Ishikawa (cell line): Measurements from ENCODE around the gene THYN1.
A peak's percentile ranks its signal among the peaks of the same experiment; 100 is the strongest.

ENCODE experiments used
- CEBPB ChIP-seq: IDR thresholded peaks from 2 replicates; pipeline ENCODE4 v1.6.1; 2012
- CREB1 ChIP-seq: IDR thresholded peaks from 2 replicates; pipeline ENCODE4 v1.6.1; 2012; ENCODE audit warnings: low read depth
- EGR1 ChIP-seq: IDR thresholded peaks from 2 replicates; pipeline ENCODE4 v1.6.1; 2012
- EP300 ChIP-seq: IDR thresholded peaks from 2 replicates; pipeline ENCODE4 v1.6.1; 2012; ENCODE audit warnings: borderline replicate concordance
- FOXM1 ChIP-seq: IDR thresholded peaks from 2 replicates; pipeline ENCODE4 v1.6.1; 2012; ENCODE audit warnings: low read depth, borderline replicate concordance
- NFIC ChIP-seq: IDR thresholded peaks from 2 replicates; pipeline ENCODE4 v1.6.1; 2012
- RAD21 ChIP-seq: IDR thresholded peaks from 2 replicates; pipeline ENCODE4 v1.6.1; 2012; ENCODE audit warnings: low read depth
- TAF1 ChIP-seq: IDR thresholded peaks from 2 replicates; pipeline ENCODE4 v1.6.1; 2012; ENCODE audit warnings: low read depth, mild to moderate bottlenecking
- TCF12 ChIP-seq: IDR thresholded peaks from 2 replicates; pipeline ENCODE4 v1.6.1; 2012; ENCODE audit warnings: low read depth
- TEAD4 ChIP-seq: IDR thresholded peaks from 2 replicates; pipeline ENCODE4 v1.6.1; 2012
- YY1 ChIP-seq: IDR thresholded peaks from 2 replicates; pipeline ENCODE4 v1.6.1; 2012; ENCODE audit warnings: low read depth
- ZBTB7A ChIP-seq: IDR thresholded peaks from 2 replicates; pipeline ENCODE4 v1.6.1; 2012; ENCODE audit warnings: low read depth
- TF ChIP-seq, protein P1 (sequence below): IDR thresholded peaks from 2 replicates; pipeline ENCODE4 v1.6.1; 2012
- TF ChIP-seq, protein P2 (sequence below): IDR thresholded peaks from 2 replicates; pipeline ENCODE4 v1.6.1; 2012; ENCODE audit warnings: low read depth, mild to moderate bottlenecking
- TF ChIP-seq, protein P3 (sequence below): IDR thresholded peaks from 2 replicates; pipeline ENCODE4 v1.6.1; 2012

Gene THYN1

DNA sequence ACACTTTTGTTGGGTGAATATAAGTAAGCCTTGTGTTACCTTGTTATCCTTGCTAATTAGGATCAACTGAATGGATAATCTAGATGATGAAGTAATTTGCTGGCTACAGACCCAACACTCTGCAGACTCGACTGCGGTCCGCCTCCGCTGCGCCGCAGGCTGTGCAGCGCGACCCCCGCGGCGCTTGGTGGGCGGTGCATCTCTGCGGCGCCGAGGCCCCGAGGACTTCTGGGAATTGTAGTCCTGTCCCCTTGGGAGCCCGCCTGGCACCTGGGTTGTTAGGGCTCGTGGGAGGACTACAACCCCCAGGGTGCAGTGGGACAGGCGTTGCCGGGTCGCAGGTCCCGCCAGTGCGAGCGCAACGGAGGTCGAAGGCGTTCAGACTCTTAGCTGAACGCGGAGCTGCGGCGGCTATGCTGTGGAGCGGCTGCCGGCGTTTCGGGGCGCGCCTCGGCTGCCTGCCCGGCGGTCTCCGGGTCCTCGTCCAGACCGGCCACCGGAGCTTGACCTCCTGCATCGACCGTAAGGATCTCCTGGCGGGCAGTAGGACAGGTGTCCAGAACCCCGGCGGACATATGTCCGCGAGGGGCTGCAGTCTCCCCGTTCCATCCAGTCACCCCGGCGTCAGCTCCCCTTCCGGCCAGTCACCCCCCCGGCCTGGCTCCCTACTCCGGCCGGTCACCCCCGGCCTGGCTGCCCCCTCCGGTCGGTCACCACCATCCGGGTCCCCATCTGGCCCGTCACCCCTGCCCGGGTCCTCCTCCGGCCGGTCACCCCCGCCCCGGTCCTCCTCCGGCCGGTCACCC lies at the start of gene THYN1, which contains the start of gene ACAD8:
THYN1 (minus strand) TSS at position 165 of the 806 bp plus-strand sequence. CDS start 470 bp downstream, outside the sequence.
ACAD8 (plus strand) TSS at position 381 of the 806 bp plus-strand sequence; CDS start at position 414, 33 bp downstream.
- 0 out of 2 replicates have a peak, but pooled peaks have one; percentile 24 for TF ChIP-seq ZBTB7A
- no peak for TF ChIP-seq EP300
- peak; percentile 80 for TF ChIP-seq TAF1
- peak; percentile 71 for TF ChIP-seq EGR1
- no peak for TF ChIP-seq RAD21
- no peak; the same call in 1 of the 2 replicates for TF ChIP-seq CREB1
- TF ChIP-seq CEBPB: no peak
- TF ChIP-seq TCF12: peak; percentile 65; the same call in 1 of the 2 replicates
- TF ChIP-seq, protein P1, sequence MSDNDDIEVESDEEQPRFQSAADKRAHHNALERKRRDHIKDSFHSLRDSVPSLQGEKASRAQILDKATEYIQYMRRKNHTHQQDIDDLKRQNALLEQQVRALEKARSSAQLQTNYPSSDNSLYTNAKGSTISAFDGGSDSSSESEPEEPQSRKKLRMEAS: peak; percentile 64
- TF ChIP-seq, protein P2, sequence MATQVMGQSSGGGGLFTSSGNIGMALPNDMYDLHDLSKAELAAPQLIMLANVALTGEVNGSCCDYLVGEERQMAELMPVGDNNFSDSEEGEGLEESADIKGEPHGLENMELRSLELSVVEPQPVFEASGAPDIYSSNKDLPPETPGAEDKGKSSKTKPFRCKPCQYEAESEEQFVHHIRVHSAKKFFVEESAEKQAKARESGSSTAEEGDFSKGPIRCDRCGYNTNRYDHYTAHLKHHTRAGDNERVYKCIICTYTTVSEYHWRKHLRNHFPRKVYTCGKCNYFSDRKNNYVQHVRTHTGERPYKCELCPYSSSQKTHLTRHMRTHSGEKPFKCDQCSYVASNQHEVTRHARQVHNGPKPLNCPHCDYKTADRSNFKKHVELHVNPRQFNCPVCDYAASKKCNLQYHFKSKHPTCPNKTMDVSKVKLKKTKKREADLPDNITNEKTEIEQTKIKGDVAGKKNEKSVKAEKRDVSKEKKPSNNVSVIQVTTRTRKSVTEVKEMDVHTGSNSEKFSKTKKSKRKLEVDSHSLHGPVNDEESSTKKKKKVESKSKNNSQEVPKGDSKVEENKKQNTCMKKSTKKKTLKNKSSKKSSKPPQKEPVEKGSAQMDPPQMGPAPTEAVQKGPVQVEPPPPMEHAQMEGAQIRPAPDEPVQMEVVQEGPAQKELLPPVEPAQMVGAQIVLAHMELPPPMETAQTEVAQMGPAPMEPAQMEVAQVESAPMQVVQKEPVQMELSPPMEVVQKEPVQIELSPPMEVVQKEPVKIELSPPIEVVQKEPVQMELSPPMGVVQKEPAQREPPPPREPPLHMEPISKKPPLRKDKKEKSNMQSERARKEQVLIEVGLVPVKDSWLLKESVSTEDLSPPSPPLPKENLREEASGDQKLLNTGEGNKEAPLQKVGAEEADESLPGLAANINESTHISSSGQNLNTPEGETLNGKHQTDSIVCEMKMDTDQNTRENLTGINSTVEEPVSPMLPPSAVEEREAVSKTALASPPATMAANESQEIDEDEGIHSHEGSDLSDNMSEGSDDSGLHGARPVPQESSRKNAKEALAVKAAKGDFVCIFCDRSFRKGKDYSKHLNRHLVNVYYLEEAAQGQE: no peak
- TF ChIP-seq, protein P3, sequence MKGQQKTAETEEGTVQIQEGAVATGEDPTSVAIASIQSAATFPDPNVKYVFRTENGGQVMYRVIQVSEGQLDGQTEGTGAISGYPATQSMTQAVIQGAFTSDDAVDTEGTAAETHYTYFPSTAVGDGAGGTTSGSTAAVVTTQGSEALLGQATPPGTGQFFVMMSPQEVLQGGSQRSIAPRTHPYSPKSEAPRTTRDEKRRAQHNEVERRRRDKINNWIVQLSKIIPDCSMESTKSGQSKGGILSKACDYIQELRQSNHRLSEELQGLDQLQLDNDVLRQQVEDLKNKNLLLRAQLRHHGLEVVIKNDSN: no peak

DNA sequence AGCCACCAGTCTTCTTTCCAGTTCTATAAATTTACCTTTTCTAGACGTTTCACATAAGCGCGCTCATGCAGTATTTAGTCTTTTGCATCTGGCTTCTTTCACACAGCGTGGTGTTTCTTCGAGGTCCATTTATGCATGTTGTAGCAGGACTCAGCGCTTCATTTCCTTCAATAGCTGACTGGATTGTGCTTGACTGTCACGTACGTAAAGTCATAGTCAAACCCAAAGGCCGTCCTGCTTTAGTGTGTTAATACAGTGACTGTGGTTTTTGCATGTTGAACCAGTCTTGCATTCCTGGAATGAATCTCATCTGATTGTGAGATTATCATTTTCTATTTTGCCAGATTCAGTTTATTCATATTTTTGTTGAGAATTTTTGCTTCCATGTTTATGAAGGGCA lies 41.5 kb upstream of the THYN1 start:
- no peak for TF ChIP-seq FOXM1

DNA sequence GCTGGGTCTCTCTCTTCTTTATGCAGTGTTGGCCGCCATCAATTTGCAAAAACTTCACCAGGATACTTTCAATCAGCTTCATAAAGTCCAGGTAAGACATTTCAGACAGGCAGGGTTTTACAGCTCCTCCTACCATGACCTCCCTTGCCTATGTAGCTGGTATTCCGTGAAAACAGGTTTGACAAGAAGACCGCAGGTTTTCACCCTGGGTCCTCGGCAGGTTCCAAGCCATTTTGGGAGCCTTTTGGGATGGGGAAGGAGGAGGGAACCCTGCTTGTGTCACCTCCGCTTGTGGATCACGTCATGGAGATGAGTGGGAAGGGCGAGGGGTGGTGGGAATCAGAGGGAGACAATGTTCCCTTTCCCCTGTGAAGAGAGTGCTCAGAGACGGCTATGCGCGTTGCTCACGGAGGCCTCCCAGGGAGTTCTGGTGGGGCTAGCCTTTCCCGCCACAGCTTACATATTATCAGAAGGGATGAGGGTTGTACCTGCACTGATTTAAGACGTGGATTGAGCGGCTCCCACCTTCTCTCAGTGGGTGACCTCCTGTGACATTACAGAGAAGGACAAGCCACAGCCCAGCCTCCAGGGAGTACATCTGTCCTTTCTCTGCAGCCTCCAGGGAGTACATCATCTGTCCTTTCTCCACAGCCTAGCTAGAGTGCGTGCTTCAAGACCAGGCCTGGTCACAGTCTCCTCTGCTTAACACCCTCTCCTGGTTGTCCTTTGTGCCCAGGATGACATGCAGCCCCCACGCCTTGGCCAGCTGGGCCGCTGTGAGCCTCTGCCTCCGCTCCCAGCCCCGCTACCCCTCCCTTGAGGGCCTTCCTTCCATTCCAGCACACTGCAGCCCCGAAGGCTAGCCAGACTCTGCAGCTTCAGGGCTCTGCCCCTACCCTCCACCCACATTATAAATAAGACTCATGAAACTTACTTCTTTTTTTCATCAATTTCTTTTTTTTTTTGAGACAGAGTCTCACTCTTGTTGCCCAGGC lies 40.3 kb upstream of the THYN1 start:
- no peak for TF ChIP-seq RAD21
- no peak for TF ChIP-seq FOXM1
- TF ChIP-seq ZBTB7A: no peak
- no peak for TF ChIP-seq NFIC
- no peak for TF ChIP-seq EGR1
- TF ChIP-seq, protein P2: no peak
- TF ChIP-seq, protein P3: no peak
- no peak for TF ChIP-seq CEBPB

DNA sequence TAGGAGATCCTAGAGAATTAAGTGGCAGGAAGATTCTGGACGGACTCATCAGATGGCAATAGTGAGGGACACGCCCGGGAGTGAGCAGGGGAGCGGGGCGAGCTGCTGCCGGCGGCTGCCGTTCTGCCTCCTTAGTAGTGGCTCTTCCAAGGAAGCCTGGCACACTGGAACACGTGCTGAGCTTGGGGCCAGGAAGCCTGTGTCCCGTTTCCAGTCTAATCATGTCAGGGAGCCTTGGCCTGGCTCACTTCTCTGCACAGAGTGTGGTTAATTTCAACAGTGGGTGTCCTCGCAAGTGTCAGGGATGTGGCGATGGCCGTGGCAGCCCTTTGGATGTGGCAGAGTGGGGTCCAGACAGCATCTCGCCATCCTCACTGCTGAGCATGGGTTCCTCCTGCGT lies 39.5 kb upstream of the THYN1 start:
- no peak for TF ChIP-seq TCF12
- no peak for TF ChIP-seq NFIC
- TF ChIP-seq, protein P3: no peak
- no peak for TF ChIP-seq FOXM1
- TF ChIP-seq EP300: no peak
- TF ChIP-seq CEBPB: no peak
- TF ChIP-seq, protein P1: no peak
- TF ChIP-seq EGR1: no peak
- TF ChIP-seq TEAD4: no peak
- no peak for TF ChIP-seq TAF1

DNA sequence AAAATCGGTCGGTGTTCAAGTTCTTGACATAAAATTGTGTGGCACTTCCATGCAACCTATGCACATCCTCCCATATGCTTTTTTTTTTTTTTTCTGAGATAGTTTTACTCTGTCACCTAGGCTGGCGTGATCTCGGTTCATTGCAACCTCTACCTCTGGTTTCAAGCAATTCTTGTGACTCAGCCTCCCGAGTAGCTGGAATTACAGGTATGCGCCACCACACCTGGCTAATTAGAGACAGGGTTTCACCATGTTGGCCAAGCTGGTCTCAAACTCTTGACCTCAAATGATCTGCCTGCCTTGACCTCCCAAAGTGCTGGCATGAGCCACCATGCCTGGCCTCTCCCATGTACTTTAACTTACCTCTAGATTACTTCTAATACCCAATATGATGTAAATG lies 38.0 kb upstream of the THYN1 start:
- no peak for TF ChIP-seq YY1
- no peak for TF ChIP-seq FOXM1
- no peak for TF ChIP-seq RAD21
- no peak for TF ChIP-seq ZBTB7A
- no peak for TF ChIP-seq CREB1
- TF ChIP-seq TEAD4: no peak
- no peak for TF ChIP-seq EP300
- TF ChIP-seq, protein P3: no peak
- TF ChIP-seq, protein P2: no peak
- no peak for TF ChIP-seq TCF12
- TF ChIP-seq, protein P1: no peak
- no peak for TF ChIP-seq CEBPB
- TF ChIP-seq TAF1: no peak
- TF ChIP-seq EGR1: no peak
- no peak for TF ChIP-seq NFIC
